ENCODE results near the gene CHD8. TPM values are rescaled to one million over a fixed set of nuclear protein-coding genes. Genes with fewer than 3 reads are reported as not detected.

The CHD8 gene
- total and polyA plus RNA-seq, 10 of the 15 experiments (the other 5 are each of a cell fraction or from before 2014, with no cell fraction given): 20.2 to 79.5 (median 35.5) TPM

DNA sequence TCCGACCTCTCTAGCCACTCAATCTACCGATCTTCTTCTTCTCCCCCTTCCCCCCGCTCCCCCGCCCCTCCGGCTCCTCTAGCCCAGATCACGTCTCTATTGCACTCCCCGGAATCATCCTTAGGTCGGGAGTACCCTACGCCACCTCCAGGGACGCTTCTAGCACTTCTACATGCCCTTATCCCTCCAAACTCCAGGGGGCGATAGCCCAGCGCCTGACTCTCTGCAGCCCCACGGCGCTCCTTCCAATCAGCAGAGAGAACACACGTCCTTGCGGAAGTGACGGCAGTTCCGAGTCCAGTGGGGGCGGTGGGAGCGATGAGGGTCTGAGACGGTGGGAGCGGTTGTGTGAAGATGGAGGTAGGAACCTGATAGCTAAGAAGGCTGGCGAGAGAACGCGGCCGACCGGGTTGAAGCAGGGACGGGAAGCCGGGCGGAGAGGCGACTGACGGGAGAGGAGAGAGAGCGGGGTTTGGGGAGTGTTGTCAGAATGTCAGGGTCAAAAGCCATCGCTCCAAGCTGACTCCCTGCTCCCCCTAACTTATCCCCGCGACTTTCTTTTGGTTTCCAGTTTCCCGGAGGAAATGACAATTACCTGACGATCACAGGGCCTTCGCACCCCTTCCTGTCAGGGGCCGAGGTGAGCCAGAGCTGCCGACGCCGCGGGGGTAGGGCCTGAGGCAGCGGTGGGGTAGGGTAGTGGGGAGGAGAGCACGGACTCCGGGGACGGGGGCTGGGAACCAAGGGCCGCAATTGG lies 21.2 kb upstream of the CHD8 start, which contains the start of the genes RAB2B and TOX4 (continued):
- TF ChIP-seq, protein P1, sequence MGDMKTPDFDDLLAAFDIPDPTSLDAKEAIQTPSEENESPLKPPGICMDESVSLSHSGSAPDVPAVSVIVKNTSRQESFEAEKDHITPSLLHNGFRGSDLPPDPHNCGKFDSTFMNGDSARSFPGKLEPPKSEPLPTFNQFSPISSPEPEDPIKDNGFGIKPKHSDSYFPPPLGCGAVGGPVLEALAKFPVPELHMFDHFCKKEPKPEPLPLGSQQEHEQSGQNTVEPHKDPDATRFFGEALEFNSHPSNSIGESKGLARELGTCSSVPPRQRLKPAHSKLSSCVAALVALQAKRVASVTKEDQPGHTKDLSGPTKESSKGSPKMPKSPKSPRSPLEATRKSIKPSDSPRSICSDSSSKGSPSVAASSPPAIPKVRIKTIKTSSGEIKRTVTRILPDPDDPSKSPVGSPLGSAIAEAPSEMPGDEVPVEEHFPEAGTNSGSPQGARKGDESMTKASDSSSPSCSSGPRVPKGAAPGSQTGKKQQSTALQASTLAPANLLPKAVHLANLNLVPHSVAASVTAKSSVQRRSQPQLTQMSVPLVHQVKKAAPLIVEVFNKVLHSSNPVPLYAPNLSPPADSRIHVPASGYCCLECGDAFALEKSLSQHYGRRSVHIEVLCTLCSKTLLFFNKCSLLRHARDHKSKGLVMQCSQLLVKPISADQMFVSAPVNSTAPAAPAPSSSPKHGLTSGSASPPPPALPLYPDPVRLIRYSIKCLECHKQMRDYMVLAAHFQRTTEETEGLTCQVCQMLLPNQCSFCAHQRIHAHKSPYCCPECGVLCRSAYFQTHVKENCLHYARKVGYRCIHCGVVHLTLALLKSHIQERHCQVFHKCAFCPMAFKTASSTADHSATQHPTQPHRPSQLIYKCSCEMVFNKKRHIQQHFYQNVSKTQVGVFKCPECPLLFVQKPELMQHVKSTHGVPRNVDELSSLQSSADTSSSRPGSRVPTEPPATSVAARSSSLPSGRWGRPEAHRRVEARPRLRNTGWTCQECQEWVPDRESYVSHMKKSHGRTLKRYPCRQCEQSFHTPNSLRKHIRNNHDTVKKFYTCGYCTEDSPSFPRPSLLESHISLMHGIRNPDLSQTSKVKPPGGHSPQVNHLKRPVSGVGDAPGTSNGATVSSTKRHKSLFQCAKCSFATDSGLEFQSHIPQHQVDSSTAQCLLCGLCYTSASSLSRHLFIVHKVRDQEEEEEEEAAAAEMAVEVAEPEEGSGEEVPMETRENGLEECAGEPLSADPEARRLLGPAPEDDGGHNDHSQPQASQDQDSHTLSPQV (IDR thresholded peaks at IDR 0.05): no peak; the same call in 1 of the 2 replicates
- no peak for TF ChIP-seq BMI1 (IDR thresholded peaks at IDR 0.05; ENCODE audit: borderline replicate concordance)
- 0 out of 2 replicates have a peak, but pooled peaks have one; percentile 69 for TF ChIP-seq FOXK2 (IDR thresholded peaks at IDR 0.05)
- peak; percentile 59; the same call in 1 of the 2 replicates for TF ChIP-seq GATAD2B (conservative IDR thresholded peaks at IDR 0.05; ENCODE audit: low read depth)
- TF ChIP-seq, protein P2, sequence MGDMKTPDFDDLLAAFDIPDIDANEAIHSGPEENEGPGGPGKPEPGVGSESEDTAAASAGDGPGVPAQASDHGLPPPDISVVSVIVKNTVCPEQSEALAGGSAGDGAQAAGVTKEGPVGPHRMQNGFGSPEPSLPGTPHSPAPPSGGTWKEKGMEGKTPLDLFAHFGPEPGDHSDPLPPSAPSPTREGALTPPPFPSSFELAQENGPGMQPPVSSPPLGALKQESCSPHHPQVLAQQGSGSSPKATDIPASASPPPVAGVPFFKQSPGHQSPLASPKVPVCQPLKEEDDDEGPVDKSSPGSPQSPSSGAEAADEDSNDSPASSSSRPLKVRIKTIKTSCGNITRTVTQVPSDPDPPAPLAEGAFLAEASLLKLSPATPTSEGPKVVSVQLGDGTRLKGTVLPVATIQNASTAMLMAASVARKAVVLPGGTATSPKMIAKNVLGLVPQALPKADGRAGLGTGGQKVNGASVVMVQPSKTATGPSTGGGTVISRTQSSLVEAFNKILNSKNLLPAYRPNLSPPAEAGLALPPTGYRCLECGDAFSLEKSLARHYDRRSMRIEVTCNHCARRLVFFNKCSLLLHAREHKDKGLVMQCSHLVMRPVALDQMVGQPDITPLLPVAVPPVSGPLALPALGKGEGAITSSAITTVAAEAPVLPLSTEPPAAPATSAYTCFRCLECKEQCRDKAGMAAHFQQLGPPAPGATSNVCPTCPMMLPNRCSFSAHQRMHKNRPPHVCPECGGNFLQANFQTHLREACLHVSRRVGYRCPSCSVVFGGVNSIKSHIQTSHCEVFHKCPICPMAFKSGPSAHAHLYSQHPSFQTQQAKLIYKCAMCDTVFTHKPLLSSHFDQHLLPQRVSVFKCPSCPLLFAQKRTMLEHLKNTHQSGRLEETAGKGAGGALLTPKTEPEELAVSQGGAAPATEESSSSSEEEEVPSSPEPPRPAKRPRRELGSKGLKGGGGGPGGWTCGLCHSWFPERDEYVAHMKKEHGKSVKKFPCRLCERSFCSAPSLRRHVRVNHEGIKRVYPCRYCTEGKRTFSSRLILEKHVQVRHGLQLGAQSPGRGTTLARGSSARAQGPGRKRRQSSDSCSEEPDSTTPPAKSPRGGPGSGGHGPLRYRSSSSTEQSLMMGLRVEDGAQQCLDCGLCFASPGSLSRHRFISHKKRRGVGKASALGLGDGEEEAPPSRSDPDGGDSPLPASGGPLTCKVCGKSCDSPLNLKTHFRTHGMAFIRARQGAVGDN (IDR thresholded peaks at IDR 0.05): no peak
- TF ChIP-seq, protein P3, sequence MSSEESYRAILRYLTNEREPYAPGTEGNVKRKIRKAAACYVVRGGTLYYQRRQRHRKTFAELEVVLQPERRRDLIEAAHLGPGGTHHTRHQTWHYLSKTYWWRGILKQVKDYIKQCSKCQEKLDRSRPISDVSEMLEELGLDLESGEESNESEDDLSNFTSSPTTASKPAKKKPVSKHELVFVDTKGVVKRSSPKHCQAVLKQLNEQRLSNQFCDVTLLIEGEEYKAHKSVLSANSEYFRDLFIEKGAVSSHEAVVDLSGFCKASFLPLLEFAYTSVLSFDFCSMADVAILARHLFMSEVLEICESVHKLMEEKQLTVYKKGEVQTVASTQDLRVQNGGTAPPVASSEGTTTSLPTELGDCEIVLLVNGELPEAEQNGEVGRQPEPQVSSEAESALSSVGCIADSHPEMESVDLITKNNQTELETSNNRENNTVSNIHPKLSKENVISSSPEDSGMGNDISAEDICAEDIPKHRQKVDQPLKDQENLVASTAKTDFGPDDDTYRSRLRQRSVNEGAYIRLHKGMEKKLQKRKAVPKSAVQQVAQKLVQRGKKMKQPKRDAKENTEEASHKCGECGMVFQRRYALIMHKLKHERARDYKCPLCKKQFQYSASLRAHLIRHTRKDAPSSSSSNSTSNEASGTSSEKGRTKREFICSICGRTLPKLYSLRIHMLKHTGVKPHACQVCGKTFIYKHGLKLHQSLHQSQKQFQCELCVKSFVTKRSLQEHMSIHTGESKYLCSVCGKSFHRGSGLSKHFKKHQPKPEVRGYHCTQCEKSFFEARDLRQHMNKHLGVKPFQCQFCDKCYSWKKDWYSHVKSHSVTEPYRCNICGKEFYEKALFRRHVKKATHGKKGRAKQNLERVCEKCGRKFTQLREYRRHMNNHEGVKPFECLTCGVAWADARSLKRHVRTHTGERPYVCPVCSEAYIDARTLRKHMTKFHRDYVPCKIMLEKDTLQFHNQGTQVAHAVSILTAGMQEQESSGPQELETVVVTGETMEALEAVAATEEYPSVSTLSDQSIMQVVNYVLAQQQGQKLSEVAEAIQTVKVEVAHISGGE (CRISPR knock-in tag; IDR thresholded peaks at IDR 0.05): no peak
- TF ChIP-seq SP1 (IDR thresholded peaks at IDR 0.05; ENCODE audit: low read depth, low read length): peak; percentile 60
- peak; percentile 95 for TF ChIP-seq CREB1 (IDR thresholded peaks at IDR 0.05; ENCODE audit: low read depth)
- TF ChIP-seq EP300 (IDR thresholded peaks at IDR 0.05; ENCODE audit: borderline replicate concordance in 1 of 2, control insufficient read depth in 1 of 2, low read depth in 2 of 2, low read length in 2 of 2): peak in 1 of 2 experiments; percentile 46; a peak in 1 of 4 replicates
- TF ChIP-seq, protein P4, sequence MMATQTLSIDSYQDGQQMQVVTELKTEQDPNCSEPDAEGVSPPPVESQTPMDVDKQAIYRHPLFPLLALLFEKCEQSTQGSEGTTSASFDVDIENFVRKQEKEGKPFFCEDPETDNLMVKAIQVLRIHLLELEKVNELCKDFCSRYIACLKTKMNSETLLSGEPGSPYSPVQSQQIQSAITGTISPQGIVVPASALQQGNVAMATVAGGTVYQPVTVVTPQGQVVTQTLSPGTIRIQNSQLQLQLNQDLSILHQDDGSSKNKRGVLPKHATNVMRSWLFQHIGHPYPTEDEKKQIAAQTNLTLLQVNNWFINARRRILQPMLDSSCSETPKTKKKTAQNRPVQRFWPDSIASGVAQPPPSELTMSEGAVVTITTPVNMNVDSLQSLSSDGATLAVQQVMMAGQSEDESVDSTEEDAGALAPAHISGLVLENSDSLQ (IDR thresholded peaks at IDR 0.05): 0 out of 2 replicates have a peak, but pooled peaks have one; percentile 28
- TF ChIP-seq RAD51 (IDR thresholded peaks at IDR 0.05): no peak; the same call in 1 of the 2 replicates
- no peak for TF ChIP-seq ETV6 (conservative IDR thresholded peaks at IDR 0.05 in 1 of 2, IDR thresholded peaks at IDR 0.05 in 1 of 2; ENCODE audit: borderline replicate concordance in 1 of 2, low read depth in 1 of 2)

Data from GM12878 (cell line).